Neural progenitor cell (in vitro differentiated cells): ENCODE data around the gene SCAPER.

ENCODE experiments used
- EZH2 ChIP-seq: fragments of 200-600 bp; sonication (generic); IDR thresholded peaks from 2 replicates; pipeline ENCODE4 v1.6.1; 2017; ENCODE audit warnings: antibody characterized with exemption, mild to moderate bottlenecking, moderate library complexity
- EZH2phosphoT487 ChIP-seq: fragments of 200-600 bp; sonication (generic); IDR thresholded peaks from 2 replicates; pipeline ENCODE4 v1.6.1; 2017; ENCODE audit warnings: antibody characterized with exemption
- TF ChIP-seq, protein P1 (sequence below): fragments of 200-600 bp; sonication (generic); IDR thresholded peaks from 2 replicates; pipeline ENCODE4 v1.5.1; 2017; ENCODE audit warnings: antibody characterized with exemption, mild to moderate bottlenecking

DNA sequence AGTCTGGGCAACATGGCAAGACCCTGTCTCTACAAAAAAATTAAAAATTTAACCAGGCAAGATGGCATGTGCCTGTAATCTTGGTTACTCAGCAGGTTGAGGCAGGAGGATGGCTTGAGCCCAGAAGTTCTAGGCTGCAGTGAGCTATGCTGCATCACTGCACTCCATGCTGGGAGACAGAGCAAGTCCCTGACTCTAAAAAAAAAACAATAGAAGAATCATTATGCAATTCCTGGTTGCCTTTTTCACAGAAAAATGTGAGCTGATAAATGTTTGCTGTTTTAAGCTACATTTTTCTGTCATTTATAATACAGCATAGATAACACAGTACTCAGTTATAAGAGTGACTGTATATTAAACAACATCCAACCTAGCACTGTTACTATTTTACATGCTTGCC, 148.8 kb downstream of the SCAPER start:
- TF ChIP-seq, protein P1, sequence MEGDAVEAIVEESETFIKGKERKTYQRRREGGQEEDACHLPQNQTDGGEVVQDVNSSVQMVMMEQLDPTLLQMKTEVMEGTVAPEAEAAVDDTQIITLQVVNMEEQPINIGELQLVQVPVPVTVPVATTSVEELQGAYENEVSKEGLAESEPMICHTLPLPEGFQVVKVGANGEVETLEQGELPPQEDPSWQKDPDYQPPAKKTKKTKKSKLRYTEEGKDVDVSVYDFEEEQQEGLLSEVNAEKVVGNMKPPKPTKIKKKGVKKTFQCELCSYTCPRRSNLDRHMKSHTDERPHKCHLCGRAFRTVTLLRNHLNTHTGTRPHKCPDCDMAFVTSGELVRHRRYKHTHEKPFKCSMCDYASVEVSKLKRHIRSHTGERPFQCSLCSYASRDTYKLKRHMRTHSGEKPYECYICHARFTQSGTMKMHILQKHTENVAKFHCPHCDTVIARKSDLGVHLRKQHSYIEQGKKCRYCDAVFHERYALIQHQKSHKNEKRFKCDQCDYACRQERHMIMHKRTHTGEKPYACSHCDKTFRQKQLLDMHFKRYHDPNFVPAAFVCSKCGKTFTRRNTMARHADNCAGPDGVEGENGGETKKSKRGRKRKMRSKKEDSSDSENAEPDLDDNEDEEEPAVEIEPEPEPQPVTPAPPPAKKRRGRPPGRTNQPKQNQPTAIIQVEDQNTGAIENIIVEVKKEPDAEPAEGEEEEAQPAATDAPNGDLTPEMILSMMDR: no peak
- TF ChIP-seq EZH2: no peak
- no peak for TF ChIP-seq EZH2phosphoT487
